Measurements from ENCODE around the gene SKI.

SKI gene

DNA sequence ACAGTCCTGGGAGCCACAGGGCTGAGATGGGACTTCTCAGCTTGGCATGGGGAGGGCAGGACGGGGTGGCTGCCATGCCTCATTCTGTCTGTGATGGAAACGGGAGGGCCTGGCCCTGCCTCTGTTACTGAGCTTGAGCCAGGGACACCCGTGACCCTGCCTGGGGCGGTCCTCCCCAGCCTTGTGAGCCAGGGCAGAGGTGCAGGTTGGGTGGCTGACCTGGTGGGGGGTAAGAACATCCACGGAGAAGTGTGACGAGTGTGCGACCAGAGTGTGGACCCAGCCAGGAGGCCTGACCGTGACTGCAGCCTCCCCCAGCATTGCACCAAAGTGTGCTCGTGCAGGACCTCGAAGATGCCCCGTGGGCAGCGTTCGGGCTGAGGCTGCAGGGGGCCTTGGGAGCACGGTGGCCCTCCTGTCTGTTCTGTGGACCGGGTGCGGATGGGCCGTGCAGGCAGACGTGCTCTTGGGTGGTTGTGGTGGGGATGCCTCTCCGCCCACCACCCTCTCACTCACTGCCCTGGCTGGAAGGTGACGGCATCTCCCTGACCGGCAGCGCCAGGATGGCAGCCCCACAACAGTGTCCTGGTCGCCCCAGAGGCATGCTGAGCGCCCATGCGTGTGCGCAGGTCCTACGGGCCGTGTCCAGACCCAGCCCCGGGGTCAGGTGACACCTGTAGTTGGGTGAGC lies 45.4 kb downstream of the SKI start:
- Histone ChIP-seq H3K27ac (peak overlapping the region; percentile 12 to 77), H3K4me3 (peak overlapping the region; percentile 45)
- DNase-seq (ENCODE audit: low spot score) = no peak
- TF ChIP-seq, protein P1, sequence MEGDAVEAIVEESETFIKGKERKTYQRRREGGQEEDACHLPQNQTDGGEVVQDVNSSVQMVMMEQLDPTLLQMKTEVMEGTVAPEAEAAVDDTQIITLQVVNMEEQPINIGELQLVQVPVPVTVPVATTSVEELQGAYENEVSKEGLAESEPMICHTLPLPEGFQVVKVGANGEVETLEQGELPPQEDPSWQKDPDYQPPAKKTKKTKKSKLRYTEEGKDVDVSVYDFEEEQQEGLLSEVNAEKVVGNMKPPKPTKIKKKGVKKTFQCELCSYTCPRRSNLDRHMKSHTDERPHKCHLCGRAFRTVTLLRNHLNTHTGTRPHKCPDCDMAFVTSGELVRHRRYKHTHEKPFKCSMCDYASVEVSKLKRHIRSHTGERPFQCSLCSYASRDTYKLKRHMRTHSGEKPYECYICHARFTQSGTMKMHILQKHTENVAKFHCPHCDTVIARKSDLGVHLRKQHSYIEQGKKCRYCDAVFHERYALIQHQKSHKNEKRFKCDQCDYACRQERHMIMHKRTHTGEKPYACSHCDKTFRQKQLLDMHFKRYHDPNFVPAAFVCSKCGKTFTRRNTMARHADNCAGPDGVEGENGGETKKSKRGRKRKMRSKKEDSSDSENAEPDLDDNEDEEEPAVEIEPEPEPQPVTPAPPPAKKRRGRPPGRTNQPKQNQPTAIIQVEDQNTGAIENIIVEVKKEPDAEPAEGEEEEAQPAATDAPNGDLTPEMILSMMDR (IDR thresholded peaks at IDR 0.05) = no peak

DNA sequence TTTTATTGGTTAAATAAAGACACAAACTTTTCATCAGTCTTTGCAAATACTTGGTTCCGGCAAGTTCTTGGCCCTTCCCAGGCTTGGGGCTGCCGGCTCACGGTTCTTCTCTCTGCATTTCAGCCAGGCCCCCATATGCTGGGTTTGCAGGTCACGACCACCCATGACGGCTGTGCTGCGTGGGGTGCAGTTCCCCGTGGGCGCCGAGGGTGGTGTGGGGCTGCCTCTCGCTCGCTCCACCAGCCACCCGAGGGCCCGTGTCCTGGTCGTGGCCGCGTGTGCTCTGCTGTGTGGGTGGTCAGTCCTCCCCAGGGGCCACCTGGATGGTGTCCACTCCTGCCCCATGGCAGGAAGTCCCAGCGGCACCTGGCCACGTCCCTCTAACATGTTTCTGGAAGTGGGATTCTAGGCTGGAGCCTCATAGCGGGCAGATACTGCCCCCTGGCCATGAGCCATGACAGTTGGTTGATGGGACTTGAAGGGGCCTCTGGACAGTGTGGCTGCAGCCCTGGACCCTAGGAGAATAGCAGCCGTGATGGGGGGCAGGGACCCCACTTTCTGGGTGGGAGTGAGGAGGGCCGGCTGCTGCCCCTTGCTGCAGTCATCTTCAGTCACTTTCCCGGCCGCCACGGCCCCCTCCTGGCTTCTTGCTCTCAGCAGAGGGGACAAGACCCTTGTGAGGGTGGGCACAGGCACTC lies 46.3 kb downstream of the SKI start:
- H3K4me3 ChIP-seq = peak overlapping the region; percentile 45
- H3K27ac ChIP-seq = peak overlapping the region; percentile 8 to 68
- TF ChIP-seq, protein P1 (IDR thresholded peaks at IDR 0.05) = no peak
- no peak for DNase-seq (ENCODE audit: low spot score)

DNA sequence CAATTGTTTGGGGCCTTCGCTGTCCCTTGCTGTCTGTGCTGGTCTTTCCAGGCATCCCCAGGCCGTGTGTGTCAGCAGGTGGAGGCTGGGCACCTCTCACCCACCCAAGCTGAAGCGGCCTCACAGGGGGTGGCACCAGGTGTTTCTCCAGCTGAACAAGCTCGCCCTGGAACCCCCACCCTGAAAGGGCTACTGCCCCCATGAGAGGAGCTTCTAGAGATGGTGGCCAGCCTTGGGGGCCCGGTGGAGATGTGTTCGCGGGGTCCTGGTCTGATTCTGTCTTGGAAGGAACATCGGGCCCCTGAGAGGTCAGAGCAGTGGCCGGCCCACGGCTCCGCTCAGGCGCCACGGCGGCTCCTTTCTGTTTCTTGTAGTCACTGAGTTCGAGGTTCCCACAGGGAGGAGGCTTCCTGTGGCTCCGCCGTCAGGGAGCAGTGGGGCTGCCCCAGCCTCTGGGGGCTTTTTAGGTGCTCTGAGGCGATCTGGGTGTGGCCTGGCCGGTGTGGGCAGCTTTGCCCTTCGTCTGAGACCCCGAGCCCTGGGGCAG lies 46.9 kb downstream of the SKI start:
- TF ChIP-seq, protein P1 (IDR thresholded peaks at IDR 0.05) = no peak
- DNase-seq (ENCODE audit: low spot score) = no peak
- H3K27ac ChIP-seq = peak overlapping the region; percentile 8 to 68
- no peak overlapping the region for H3K4me3 ChIP-seq

DNA sequence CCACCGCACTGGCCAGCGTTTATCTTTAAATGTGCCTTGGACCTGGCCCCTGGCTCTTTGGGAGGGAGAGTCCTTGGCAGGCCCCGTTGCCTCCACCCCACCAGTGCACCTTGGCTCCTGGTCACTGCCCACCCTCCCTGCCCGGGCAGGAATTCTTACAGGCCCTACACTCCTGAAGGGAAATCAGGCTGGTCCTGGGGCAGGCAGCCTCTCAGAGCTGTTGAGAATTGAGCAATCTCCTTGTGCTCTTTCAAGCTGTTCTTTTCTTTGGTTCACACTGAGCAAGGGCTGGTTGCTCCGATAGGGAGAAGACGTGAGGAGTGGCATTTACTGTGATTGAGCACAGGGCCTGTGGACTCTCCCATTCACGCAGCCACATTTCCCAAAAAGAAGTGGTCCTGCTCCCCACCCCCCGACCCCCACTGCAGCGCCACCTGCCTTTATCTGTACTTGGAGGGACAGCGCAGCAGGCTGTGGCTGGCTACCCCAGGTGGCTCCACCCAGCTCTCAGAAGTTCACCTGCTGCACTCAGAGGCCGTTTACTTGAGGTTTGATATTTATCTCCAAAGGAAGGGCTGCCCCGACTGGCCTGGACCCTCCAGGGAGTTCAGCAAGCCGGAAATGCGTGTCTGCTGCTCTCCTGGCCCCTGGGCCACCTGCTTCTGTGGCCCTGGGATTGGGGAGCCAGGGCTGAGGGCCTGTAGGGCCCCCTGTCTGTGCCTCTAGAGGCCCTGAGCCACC lies 47.8 kb downstream of the SKI start:
- H3K27ac ChIP-seq = peak overlapping the region; percentile 8 to 68
- TF ChIP-seq, protein P1 (IDR thresholded peaks at IDR 0.05) = no peak
- no peak for DNase-seq (ENCODE audit: low spot score)
- H3K4me3 ChIP-seq = peak overlapping the region; percentile 33

DNA sequence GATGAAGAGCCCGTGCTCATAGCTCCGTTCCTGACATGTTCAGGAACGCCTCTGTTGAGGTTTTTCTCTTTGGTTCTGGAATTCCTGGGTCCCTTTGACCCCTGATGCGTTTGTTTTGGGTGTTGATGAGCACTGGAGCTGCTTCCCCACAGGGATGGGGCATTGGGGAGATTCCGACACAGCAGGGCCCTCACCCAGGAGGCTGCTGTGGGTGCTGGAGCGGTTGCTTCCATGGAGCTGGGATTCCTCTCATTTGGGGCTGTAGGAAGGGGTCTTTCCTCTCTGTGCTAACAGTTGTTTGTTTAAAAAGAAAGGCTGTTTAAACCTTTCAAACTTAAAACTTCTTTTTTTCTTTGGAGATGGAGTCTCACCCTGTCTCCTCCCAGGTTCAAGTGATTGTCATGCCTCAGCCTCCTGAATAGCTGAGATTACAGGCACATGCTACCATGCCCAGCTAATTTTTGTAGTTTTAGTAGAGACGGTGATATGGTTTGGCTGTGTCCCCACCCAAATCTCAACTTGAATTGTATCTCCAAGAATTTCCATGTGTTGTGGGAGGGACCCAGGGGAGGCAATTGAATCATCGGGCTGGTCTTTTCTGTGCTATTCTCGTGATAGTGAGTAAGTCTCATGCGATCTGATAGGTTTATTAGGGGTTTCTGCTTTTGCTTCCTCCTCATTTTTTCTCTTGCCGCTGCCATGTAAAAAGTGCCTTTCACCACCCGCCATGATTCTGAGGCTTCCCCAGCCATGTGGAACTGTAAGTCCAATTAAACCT lies 48.9 kb downstream of the SKI start:
- Histone ChIP-seq H3K4me3 (no peak overlapping the region), H3K27ac (peak overlapping the region in 1 of 2 donors; percentile 68)
- DNase-seq (ENCODE audit: low spot score) = no peak
- TF ChIP-seq, protein P1 (IDR thresholded peaks at IDR 0.05) = no peak

DNA sequence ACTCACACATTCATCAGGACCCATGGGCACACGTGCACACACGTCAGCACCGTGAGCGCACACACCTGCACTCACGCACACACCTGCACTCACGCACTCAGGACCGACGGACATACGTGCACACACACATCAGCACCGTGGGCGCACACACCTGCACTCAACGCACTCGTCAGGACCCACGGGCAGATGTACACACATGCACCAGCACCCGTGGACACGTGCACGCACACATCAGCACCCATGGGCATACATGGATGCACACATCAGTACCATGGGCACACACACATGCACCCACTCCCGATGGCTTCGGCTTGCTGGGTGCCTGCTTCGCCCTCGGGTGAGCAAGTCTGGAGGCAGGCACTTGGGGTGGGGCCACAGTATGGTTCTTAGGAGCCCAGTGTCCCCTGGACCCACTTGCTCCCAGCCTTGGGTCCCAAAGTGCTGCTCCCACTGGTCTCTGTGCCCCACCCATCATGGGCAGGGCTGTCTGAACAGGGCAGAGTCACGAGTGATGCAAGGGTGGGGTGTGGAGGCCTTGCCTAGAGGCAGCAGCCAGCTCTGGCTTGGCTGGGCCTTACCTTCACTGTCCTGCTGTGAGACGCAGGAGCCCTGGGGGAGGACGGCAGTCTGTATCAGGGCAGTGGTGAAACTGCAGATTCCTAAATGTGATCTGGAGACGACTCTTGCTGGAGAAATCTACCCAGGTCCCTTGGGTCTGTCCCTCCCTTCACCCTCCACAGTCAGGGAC lies 49.8 kb downstream of the SKI start:
- Histone ChIP-seq H3K4me3 (peak overlapping the region; percentile 10), H3K27ac (peak overlapping the region; percentile 2 to 59)
- no peak for DNase-seq (ENCODE audit: low spot score)
- TF ChIP-seq, protein P1 (IDR thresholded peaks at IDR 0.05) = no peak
